GM12872 (cell line): ENCODE data around the gene GABPA.

ENCODE experiments used
- CTCF ChIP-seq: IDR thresholded peaks from 3 replicates; pipeline ENCODE4 v1.5.1; 2011; ENCODE audit warnings: low read depth, mild to moderate bottlenecking, low read length, moderate library complexity; ENCODE audit not compliant: insufficient read depth

GABPA gene

GRCh38 chr21:25767921-25768320 is 33.1 kb downstream of the GABPA start:
- TF ChIP-seq CTCF: no peak

- no peak for TF ChIP-seq CTCF
Measured at GRCh38 chr21:25772686-25773085, 37.9 kb downstream of the GABPA start.

GRCh38 chr21:25776440-25776839 is 41.7 kb downstream of the GABPA start:
- TF ChIP-seq CTCF: no peak

GRCh38 chr21:25788677-25789076 is 53.9 kb downstream of the GABPA start:
- no peak for TF ChIP-seq CTCF

GRCh38 chr21:25790122-25790877 is 55.5 kb downstream of the GABPA start:
- TF ChIP-seq CTCF: peak; percentile 31; the same call in 1 of the 3 replicates

- TF ChIP-seq CTCF: no peak
Measured at GRCh38 chr21:25790878-25791204, 56.1 kb downstream of the GABPA start.

GRCh38 chr21:25791319-25791718 is 56.5 kb downstream of the GABPA start:
- no peak for TF ChIP-seq CTCF
